GM12891 (cell line): ENCODE measurements around the gene CYTH1.

ENCODE experiments used
- DNase-seq: peaks from one replicate; pipeline ENCODE4 v3.0.0; 2011; ENCODE audit warnings: low spot score; ENCODE audit not compliant: insufficient read length
- FAIRE-seq: peaks from 2 replicates; lab custom pipeline; 2011; peaks lifted over from hg19 to GRCh38; lab: Jason Lieb, UNC
- PAX5 ChIP-seq: IDR thresholded peaks from 2 replicates; pipeline ENCODE4 v1.6.1; 2011; ENCODE audit warnings: low read length, moderate library complexity, mild to moderate bottlenecking; ENCODE audit not compliant: insufficient read depth, severe bottlenecking
- POLR2A ChIP-seq: IDR thresholded peaks from 2 replicates; pipeline ENCODE4 v1.6.1; 2011; ENCODE audit warnings: low read depth, low read length, control low read depth
- POLR2AphosphoS5 ChIP-seq: IDR thresholded peaks from 2 replicates; pipeline ENCODE4 v1.6.1; 2011; ENCODE audit warnings: low read depth, low read length, control low read depth
- POU2F2 ChIP-seq: IDR thresholded peaks from 2 replicates; pipeline ENCODE4 v1.6.1; 2011; ENCODE audit warnings: low read depth, mild to moderate bottlenecking, control low read depth, low read length, moderate library complexity
- SPI1 ChIP-seq: IDR thresholded peaks from 2 replicates; pipeline ENCODE4 v1.6.1; 2011; ENCODE audit warnings: low read depth, low read length, control low read depth
- TAF1 ChIP-seq: IDR thresholded peaks from 2 replicates; pipeline ENCODE4 v1.6.1; 2011; ENCODE audit warnings: low read depth, low read length, control low read depth

Gene CYTH1

GRCh38 chr17:78682363-78682762, 99.7 kb downstream of the CYTH1 start:
- 0 out of 2 replicates have a peak, but pooled peaks have one; percentile 26 for TF ChIP-seq POU2F2
- no peak for TF ChIP-seq SPI1
- FAIRE-seq = no peak
- DNase-seq = no peak

- no peak for TF ChIP-seq POLR2AphosphoS5
- no peak for TF ChIP-seq TAF1
- TF ChIP-seq POU2F2 = no peak
- TF ChIP-seq SPI1 = no peak
- no peak for TF ChIP-seq POLR2A
- no peak for TF ChIP-seq PAX5
- DNase-seq (no peak), FAIRE-seq (no peak)
Observed at GRCh38 chr17:78680436-78680835, 101.6 kb downstream of the CYTH1 start.

DNA sequence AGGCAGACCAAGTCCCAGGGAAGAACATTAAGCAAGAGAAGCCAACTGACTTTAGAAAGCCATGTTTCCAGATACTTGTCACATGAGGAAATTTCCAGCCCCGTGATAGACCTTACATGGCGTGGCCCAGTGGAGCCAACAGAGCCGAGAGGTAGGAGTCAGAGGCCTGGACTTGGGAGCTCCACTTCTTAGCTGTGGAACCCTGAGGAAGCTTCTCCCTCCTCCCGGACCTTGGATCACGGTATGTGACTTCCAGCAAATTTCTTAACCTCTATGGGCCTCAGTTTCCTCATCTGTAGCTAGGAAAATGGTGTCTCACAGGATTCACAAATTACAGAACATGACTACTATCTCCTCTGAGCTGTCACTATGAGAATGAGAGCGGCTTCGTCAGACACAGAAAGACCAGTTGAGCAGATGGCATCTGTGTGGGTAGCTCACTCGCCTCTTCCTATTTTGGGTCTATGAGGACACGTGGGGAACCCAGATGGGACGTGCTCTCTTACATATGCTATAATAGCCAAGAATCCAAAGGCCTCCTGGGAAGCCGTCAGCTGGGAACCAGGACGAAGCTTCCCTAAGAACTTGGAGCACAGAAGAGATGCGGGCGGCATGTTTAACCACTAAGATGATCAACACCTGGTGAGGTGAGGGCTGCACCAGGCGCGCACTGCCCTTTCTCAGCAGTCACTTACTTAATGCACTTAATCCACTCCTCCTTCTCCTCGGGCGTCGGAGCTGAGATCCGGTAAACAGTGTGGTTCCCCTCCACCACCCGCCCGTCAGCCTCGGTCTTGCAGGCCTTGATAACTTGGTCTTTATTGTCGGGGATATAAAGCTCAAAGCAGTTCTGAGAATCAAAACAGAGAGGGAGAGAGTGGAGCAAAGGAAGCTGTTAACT, 102.3 kb downstream of the CYTH1 start:
- DNase-seq = no peak
- FAIRE-seq = no peak
- TF ChIP-seq TAF1 (no peak), SPI1 (no peak), POLR2A (no peak), PAX5 (no peak), POU2F2 (no peak), POLR2AphosphoS5 (no peak; the same call in none of the 2 replicates)

DNA sequence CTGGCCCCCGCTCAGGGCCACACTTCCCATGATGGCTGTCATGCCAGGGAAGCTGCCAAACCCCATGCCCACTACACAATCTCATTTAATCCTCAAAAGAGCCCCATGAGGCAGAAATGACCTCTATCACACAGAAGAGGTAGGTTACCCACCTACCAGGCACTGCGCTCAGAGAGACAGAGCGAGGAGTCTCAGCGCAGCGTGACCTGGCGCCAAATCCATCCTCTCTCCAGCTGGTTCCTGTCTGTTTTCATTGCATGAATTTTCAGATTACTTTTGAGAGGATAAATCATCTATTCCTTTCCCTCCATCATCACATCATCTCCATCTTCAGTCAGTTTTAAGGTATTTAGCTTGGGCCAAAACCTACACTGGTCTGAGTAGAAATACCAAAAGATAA, 103.4 kb downstream of the CYTH1 start:
- no peak for DNase-seq
- TF ChIP-seq POLR2AphosphoS5 (no peak), POLR2A (no peak), SPI1 (no peak), TAF1 (no peak), POU2F2 (no peak), PAX5 (no peak)
- no peak for FAIRE-seq

- FAIRE-seq (no peak), DNase-seq (no peak)
- TF ChIP-seq SPI1 = no peak
- TF ChIP-seq PAX5 = no peak
- TF ChIP-seq POU2F2 = no peak
Observed at GRCh38 chr17:78678222-78678557, 103.9 kb downstream of the CYTH1 start.

DNA sequence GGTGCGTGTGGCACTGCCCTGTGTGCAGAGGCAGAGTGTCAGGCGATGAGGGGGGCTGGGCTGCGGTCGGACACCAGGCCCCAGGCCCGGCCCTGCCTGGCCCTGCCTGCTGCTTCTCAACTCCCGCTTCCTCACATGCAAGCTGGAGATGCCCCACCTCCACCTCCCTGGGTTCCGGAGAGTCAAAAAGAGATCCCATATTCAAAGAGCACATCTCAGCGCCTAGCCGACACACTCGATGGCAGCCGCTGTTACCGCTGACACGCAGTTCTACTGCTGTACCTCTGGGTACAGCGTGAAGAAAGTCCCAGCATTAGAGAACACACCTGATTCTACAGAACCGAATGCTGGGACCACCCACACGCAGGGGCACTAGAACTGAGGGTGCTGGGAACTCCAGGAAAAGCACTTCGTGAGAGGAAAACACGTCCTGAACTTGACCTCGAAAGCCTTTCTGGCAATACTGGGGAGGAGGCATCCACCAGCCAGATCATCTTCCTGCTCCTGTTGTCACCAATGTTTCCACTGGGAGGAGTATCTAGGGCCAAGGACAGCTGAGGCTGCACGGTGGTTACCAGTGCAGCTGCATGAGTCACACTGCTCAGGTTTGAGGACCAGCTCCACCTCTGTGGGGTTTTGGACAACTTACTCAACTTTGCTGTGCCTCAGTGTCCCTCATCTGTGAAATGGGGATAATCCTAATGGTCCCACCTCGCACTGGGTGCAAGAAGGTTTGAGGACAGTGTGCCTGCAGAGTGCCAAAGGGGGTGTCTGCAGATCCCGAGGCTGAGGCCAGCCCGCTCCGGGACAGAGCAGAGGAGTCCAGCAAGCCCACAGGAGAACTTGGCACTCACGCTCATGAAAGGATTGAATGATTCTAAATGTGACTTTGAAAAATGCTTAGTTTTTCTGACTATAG, 104.5 kb downstream of the CYTH1 start:
- TF ChIP-seq POLR2AphosphoS5 = peak; percentile 74
- TF ChIP-seq PAX5 = no peak
- no peak for DNase-seq
- no peak for FAIRE-seq

- DNase-seq = no peak
- TF ChIP-seq POU2F2 (peak; percentile 9; the same call in 1 of the 2 replicates), POLR2AphosphoS5 (peak; percentile 67; the same call in 1 of the 2 replicates), PAX5 (no peak)
- FAIRE-seq = no peak
Observed at GRCh38 chr17:78676412-78677302, 105.4 kb downstream of the CYTH1 start.

- FAIRE-seq (no peak), DNase-seq (no peak)
- TF ChIP-seq POLR2A = no peak
- no peak for TF ChIP-seq SPI1
- no peak for TF ChIP-seq TAF1
- no peak for TF ChIP-seq PAX5
- no peak for TF ChIP-seq POLR2AphosphoS5
- TF ChIP-seq POU2F2 = no peak
Observed at GRCh38 chr17:78675836-78676235, 106.2 kb downstream of the CYTH1 start.

- no peak for FAIRE-seq
- peak; percentile 36; the same call in 1 of the 2 replicates for TF ChIP-seq POLR2A
- no peak for TF ChIP-seq SPI1
- DNase-seq = no peak
Observed at GRCh38 chr17:78675316-78675616, 106.8 kb downstream of the CYTH1 start.

- no peak for DNase-seq
- no peak for FAIRE-seq
- TF ChIP-seq PAX5 = no peak
- no peak; the same call in none of the 2 replicates for TF ChIP-seq POLR2AphosphoS5
- no peak for TF ChIP-seq SPI1
- peak; percentile 53 for TF ChIP-seq POLR2A
- no peak for TF ChIP-seq TAF1
- no peak for TF ChIP-seq POU2F2
Observed at GRCh38 chr17:78674595-78675315, 107.3 kb downstream of the CYTH1 start.
